K562 (cell line): ENCODE data around the gene TCF4. TPM values are rescaled to one million over a fixed set of nuclear protein-coding genes. Genes with fewer than 3 reads are reported as not detected.

Source experiments
- ATAC-seq: fragments of 200-7000 bp; cut with Tn5 transposase; 3 replicates; pipeline ENCODE4 v1.9.1; 2020; ENCODE audit warnings: moderate library complexity
- BruUV-seq: library from RNA; stranded (reverse); fragments of 400-500 nt; replicated peaks from 2 replicates; lab custom pipeline; 2021; lab: Mats Ljungman, UMichigan
- CTCF ChIA-PET: fragments of 300-600 bp; formaldehyde crosslinking; extraction: SDS; loops from one replicate; lab custom pipeline; 2021; ENCODE audit warnings: low intra/inter-chr PET ratio; lab: Yijun Ruan, JAX
- POLR2A ChIA-PET: fragments of 300-600, 350-650 bp; sonication (Branson Sonifier 250); formaldehyde crosslinking; extraction: SDS; loops from one replicate; lab custom pipeline; 2021; ENCODE audit warnings: antibody characterized with exemption, inconsistent platforms; lab: Yijun Ruan, JAX
- DNase-seq, 4 experiments: peaks; one replicate each; pipeline versions ENCODE4 v3.0.0 to v3.0.0-alpha.2; 2011 to 2018; ENCODE audit warnings: low spot score in 3 of 4, mixed read lengths in 3 of 4; ENCODE audit errors: extremely low read depth in 1 of 4
- FAIRE-seq: peaks from 2 replicates; lab custom pipeline; 2011; peaks lifted over from hg19 to GRCh38; lab: Jason Lieb, UNC
- H2AFZ ChIP-seq: 2 replicates; pipeline ENCODE4 v1.6.0; 2011; ENCODE audit warnings: low read depth, low read length, control low read depth, inconsistent platforms
- H3K27ac ChIP-seq: fragments of 200-600 bp; 3 replicates; pipeline ENCODE4 v1.8.0; 2011; ENCODE audit warnings: low read depth, mild to moderate bottlenecking, control low read depth, inconsistent platforms, low read length, moderate library complexity, mixed read lengths; ENCODE audit errors: extremely low read depth
- H3K27me3 ChIP-seq, 2 experiments: fragments of 300-600 bp in 1 of 2; 2 replicates in 1 of 2; 3 replicates in 1 of 2; pipeline versions ENCODE4 v1.6.0 to v1.8.0; 2011; ENCODE audit warnings: inconsistent platforms in 2 of 2, low read length in 2 of 2, mild to moderate bottlenecking in 1 of 2, mixed read lengths in 1 of 2, moderate library complexity in 1 of 2; ENCODE audit not compliant: control insufficient read depth in 2 of 2, insufficient read depth in 2 of 2
- H3K36me3 ChIP-seq: fragments of 300-600 bp; 3 replicates; pipeline ENCODE4 v1.8.0; 2011; ENCODE audit warnings: mild to moderate bottlenecking, low read length, inconsistent platforms; ENCODE audit not compliant: control insufficient read depth, insufficient read depth
- H3K4me1 ChIP-seq, 2 experiments: fragments of 200-600 bp in 1 of 2; replicated peaks in 1 of 2; 2 replicates in 1 of 2; 3 replicates in 1 of 2; pipeline versions ENCODE4 v1.5.1 to v1.8.0; 2011; ENCODE audit warnings: inconsistent platforms in 2 of 2, low read length in 2 of 2, mild to moderate bottlenecking in 1 of 2, mixed read lengths in 1 of 2, moderate library complexity in 1 of 2; ENCODE audit not compliant: control insufficient read depth in 2 of 2, insufficient read depth in 2 of 2
- H3K4me2 ChIP-seq: 2 replicates; pipeline ENCODE4 v1.6.1; 2011; ENCODE audit warnings: low read length, control low read depth, inconsistent platforms, mixed read lengths; ENCODE audit not compliant: insufficient read depth
- H3K4me3 ChIP-seq: fragments of 200-600 bp; sonication (generic), shearing (Covaris generic); 2 replicates; pipeline ENCODE4 v1.5.1; 2016; ENCODE audit warnings: control low read depth, inconsistent platforms
- H3K79me2 ChIP-seq: fragments of 200-600 bp; 3 replicates; pipeline ENCODE4 v1.8.0; 2011; ENCODE audit warnings: low read length, inconsistent platforms; ENCODE audit not compliant: control insufficient read depth, insufficient read depth
- H3K9ac ChIP-seq, 2 experiments: 2 replicates each; pipeline versions ENCODE4 v1.6.0 to v1.6.1; 2011; ENCODE audit warnings: low read depth in 2 of 2, low read length in 2 of 2, control low read depth in 1 of 2, inconsistent platforms in 1 of 2, mild to moderate bottlenecking in 1 of 2, mixed read lengths in 1 of 2; ENCODE audit not compliant: insufficient read depth in 1 of 2
- H3K9me1 ChIP-seq: one replicate; pipeline ENCODE4 v1.6.0; 2011; ENCODE audit warnings: inconsistent platforms, mild to moderate bottlenecking, low read length, moderate library complexity; ENCODE audit not compliant: control insufficient read depth, insufficient read depth
- H3K9me3 ChIP-seq: replicated peaks from 2 replicates; pipeline ENCODE4 v1.5.1; 2011; ENCODE audit warnings: low read depth, low read length, inconsistent platforms; ENCODE audit not compliant: control insufficient read depth, insufficient read depth
- H4K20me1 ChIP-seq: replicated peaks from 2 replicates; pipeline ENCODE4 v1.6.1; 2011; ENCODE audit warnings: low read length, inconsistent platforms, mixed read lengths; ENCODE audit not compliant: control insufficient read depth, insufficient read depth
- CBFB ChIP-seq: sonication (generic); formaldehyde crosslinking; IDR thresholded peaks from 2 replicates; pipeline ENCODE4 v1.4.0; 2020; ENCODE audit warnings: mild to moderate bottlenecking, missing genetic modification reagents
- ELK1 ChIP-seq: sonication (generic); formaldehyde crosslinking; IDR thresholded peaks from 2 replicates; pipeline ENCODE4 v1.8.1; 2022; ENCODE audit warnings: missing genetic modification reagents
- ETV6 ChIP-seq, 3 experiments: fragments of 150-350 bp in 1 of 3; sonication (generic) in 1 of 3; formaldehyde crosslinking in 1 of 3; IDR thresholded peaks; 2 replicates each; pipeline versions ENCODE4 v1.6.1 to v1.8.0; 2014 to 2022; ENCODE audit warnings: borderline replicate concordance in 2 of 3, low read depth in 2 of 3, antibody characterized with exemption in 1 of 3, low read length in 1 of 3, mild to moderate bottlenecking in 1 of 3, missing genetic modification reagents in 1 of 3
- GATAD2A ChIP-seq: fragments of 450-650 bp; IDR thresholded peaks from 2 replicates; pipeline ENCODE4 v1.6.1; 2017
- KDM4B ChIP-seq, 2 experiments: fragments of 450-650 bp in 1 of 2; sonication (generic) in 1 of 2; IDR thresholded peaks; 2 replicates each; pipeline ENCODE4 v1.6.1; 2016 to 2017; ENCODE audit warnings: borderline replicate concordance in 2 of 2, antibody characterized with exemption in 1 of 2, low read depth in 1 of 2, mild to moderate bottlenecking in 1 of 2
- PML ChIP-seq: IDR thresholded peaks from 2 replicates; pipeline ENCODE4 v1.6.1; 2012; ENCODE audit warnings: low read length, inconsistent platforms
- RBM39 ChIP-seq: fragments of 200-400 bp; formaldehyde crosslinking; optimal IDR thresholded peaks from 2 replicates; pipeline ENCODE3; 2018; ENCODE audit warnings: low read depth, low read length
- TEAD2 ChIP-seq: fragments of 450-650 bp; IDR thresholded peaks from 2 replicates; pipeline ENCODE4 v1.6.1; 2016; ENCODE audit warnings: missing genetic modification characterization, control low read depth, missing compliant biosample characterization
- ZFP1 ChIP-seq: fragments of 450-650 bp; formaldehyde crosslinking; IDR thresholded peaks from 2 replicates; pipeline ENCODE4 v1.4.0; 2020; ENCODE audit warnings: mild to moderate bottlenecking, mixed read lengths
- ZNF41 ChIP-seq: fragments of 250-450 bp; sonication (Bioruptor Pico); conservative IDR thresholded peaks from 2 replicates; pipeline ENCODE4 v1.4.0; 2020; ENCODE audit warnings: mild to moderate bottlenecking
- ZNF436 ChIP-seq: fragments of 250-450, 450-650 bp; sonication (Bioruptor Pico); formaldehyde crosslinking; IDR thresholded peaks from 2 replicates; pipeline ENCODE4 v1.7.0; 2020; ENCODE audit warnings: mild to moderate bottlenecking
- ZNF639 ChIP-seq, 2 experiments: fragments of 200-800 bp in 1 of 2; sonication (Bioruptor generic) in 1 of 2; sonication (generic) in 1 of 2; formaldehyde crosslinking in 1 of 2; IDR thresholded peaks in 1 of 2; conservative IDR thresholded peaks in 1 of 2; 2 replicates each; pipeline versions ENCODE4 v1.5.0 to v1.6.1; 2016 to 2020; ENCODE audit warnings: missing compliant biosample characterization in 1 of 2, missing genetic modification characterization in 1 of 2, missing genetic modification reagents in 1 of 2
- WGBS: fragments of 100-300 bp; shearing (Covaris generic); methylation state at CpG from one replicate; pipeline ENCODE4 v1.1.6; 2016; ENCODE audit warnings: low coverage, mixed read lengths; ENCODE audit not compliant: insufficient coverage; ENCODE audit errors: missing lambda C conversion rate; 5-methylcytosine and 5-hydroxymethylcytosine counted together
- in situ Hi-C: fragments of 300-500 bp; cut with MboI; formaldehyde crosslinking; loops from 4 replicates; pipeline ENCODE4 v1.15.0; 2018; ENCODE audit warnings: inconsistent platforms, mixed read lengths
- intact Hi-C: fragments of 100-400 bp; cut with micrococcal nuclease; formaldehyde crosslinking; loops from 2 replicates; pipeline ENCODE4 v1.14.2; 2022
- polyA plus RNA-seq, 8 experiments: library from polyadenylated mRNA; depleted of rRNA in 4 of 8; stranded (reverse) in 5 of 8; unstranded in 3 of 8; fragments of >200 nt; fragmentation: Nextera tagmentation in 2 of 8; fragmentation: Illumina TruSeq in 1 of 8; extraction: Ambion mirVana in 2 of 8; extraction: Trizol in 1 of 8; gene quantifications; 2 replicates each; pipeline versions ENCODE4 v1.2.1 to v1.2.3, GENCODE V29; 2011 to 2014; ENCODE audit warnings: inconsistent platforms in 1 of 8, missing spikeins in 1 of 8
- total RNA-seq, 7 experiments: library from RNA; depleted of rRNA in 6 of 7; stranded (reverse); fragments of >200 nt in 6 of 7; fragmentation: Illumina TruSeq in 2 of 7; extraction: Trizol in 2 of 7; gene quantifications; 2 replicates each; pipeline versions ENCODE4 v1.2.1 to v1.2.3, GENCODE V29; 2011 to 2021; ENCODE audit warnings: low replicate concordance in 1 of 7

TCF4 gene
- total and polyA plus RNA-seq, 9 of the 15 experiments (the other 6 are each of a cell fraction or from before 2014, with no cell fraction given) = 4.8 to 24.7 (median 15.2) TPM

DNA sequence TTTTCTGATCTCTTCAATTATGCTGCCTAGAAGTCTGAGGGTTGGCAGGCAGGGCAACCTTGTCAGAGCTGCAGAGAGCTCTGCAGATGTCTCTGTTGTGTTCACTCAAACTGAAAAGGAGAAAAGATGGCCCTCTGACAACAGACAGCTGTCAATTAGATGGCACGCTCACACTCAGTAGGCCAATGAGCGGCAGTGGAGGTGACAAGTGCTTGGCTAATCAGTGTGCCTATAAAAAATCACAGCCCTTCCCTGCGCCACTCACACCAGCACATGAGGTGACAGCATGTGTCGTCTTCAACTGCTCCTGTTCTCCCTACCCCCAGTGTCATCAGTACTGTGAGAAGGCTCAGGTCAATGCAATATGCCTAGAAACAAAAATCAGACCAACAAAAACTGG, 203.9 kb downstream of the TCF4 start:
- 72% methylated on average over 4 of the region's 4 CpGs for WGBS
- 0 out of 3 replicates have a peak, but pooled peaks cover 4% of the 10 kb centered on the region for H3K79me2 ChIP-seq
- H3K4me2 ChIP-seq = no peak overlapping the region
- CTCF ChIA-PET = no interaction called here
- H2AFZ ChIP-seq = no peak overlapping the region
- no TSS peak for BruUV-seq
- TF ChIP-seq TEAD2 (tag) (no peak), ZNF436 (CRISPR knock-in tag) (no peak), ZNF639 (CRISPR knock-in tag; conservative IDR thresholded peaks at IDR 0.05 in 1 of 2, IDR thresholded peaks at IDR 0.05 in 1 of 2) (no peak), RBM39 (no peak), PML (no peak), ETV6 (IDR thresholded peaks at IDR 0.05; ENCODE audit: borderline replicate concordance in 1 of 2, low read depth in 2 of 2, low read length in 1 of 2) (no peak), ETV6 (CRISPR knock-in tag; IDR thresholded peaks at IDR 0.05; ENCODE audit: borderline replicate concordance) (no peak), CBFB (CRISPR knock-in tag) (no peak), ZNF41 (no peak), KDM4B (IDR thresholded peaks at IDR 0.05; ENCODE audit: borderline replicate concordance in 2 of 2, low read depth in 1 of 2) (no peak), GATAD2A (no peak), ZFP1 (no peak), ELK1 (CRISPR knock-in tag) (no peak)
- H3K4me3 ChIP-seq = no peak overlapping the region
- H3K9ac ChIP-seq = no peak overlapping the region
- in situ Hi-C loops = no loop called here
- no peaks in the 10 kb centered on the region for H4K20me1 ChIP-seq
- H3K9me3 ChIP-seq = no peaks in the 10 kb centered on the region; the same call in 1 of the 2 replicates
- H3K36me3 ChIP-seq = no peaks in the 10 kb centered on the region
- ATAC-seq (no peak), DNase-seq (no peak), FAIRE-seq (no peak)
- POLR2A ChIA-PET = interaction anchor here (1.0 kb wide), 1 partner anchor 28 kb away, joined by 4 read pairs; no protein-coding TSS in a partner anchor
- intact Hi-C loops = loop anchor here (10.0 kb wide), 1 partner anchor 1251 kb away; the partner anchor contains the start of gene TXNL1
- no peaks in the 10 kb centered on the region for H3K9me1 ChIP-seq
- H3K27me3 ChIP-seq = no peaks in the 10 kb centered on the region
- H3K4me1 ChIP-seq = peaks cover 8 to 26% of the 10 kb centered on the region in 2 experiments
- no peak overlapping the region for H3K27ac ChIP-seq
